ENCODE results near the gene CCT6A. TPM values are rescaled to one million over a fixed set of nuclear protein-coding genes. Genes with fewer than 3 reads are reported as not detected.
A peak's percentile ranks its signal among the peaks of the same experiment; 100 is the strongest.
"Not testable (repeated sequence)": the region's sequence is repeated elsewhere in the genome, so short reads cannot be mapped to it uniquely, and the experiment has no call there.

The CCT6A gene
- total RNA-seq (2014; rRNA removed; shearing (Covaris generic)), result 484 and 522 TPM in 2 replicates

- no peaks in the 10 kb centered on the region for H3K27me3 ChIP-seq
- peak; percentile 99 for DNase-seq
- H3K4me3 ChIP-seq, result peak within 1 kb of the TSS; percentile 86
- H3K9me3 ChIP-seq (replicated peaks), result no peaks in the 10 kb centered on the region
- peak within 1 kb of the TSS; percentile 77 for H3K27ac ChIP-seq
- peaks cover 43% of the 10 kb centered on the region for H3K36me3 ChIP-seq
- peaks cover 11% of the 10 kb centered on the region for H3K4me1 ChIP-seq
These were observed at the start of gene CCT6A, which contains the start of gene PSPH for GRCh38 chr7:56051339-56052191. Gene CCT6A (plus strand): TSS chr7:56051765. CDS start chr7:56051849, 84 bp downstream. Gene PSPH (minus strand): TSS chr7:56051444. CDS start chr7:56021212, 30,232 bp downstream.

- no peak overlapping the region for H3K4me3 ChIP-seq
- H3K4me1 ChIP-seq, result no peaks in the 10 kb centered on the region; the same call in 1 of the 2 replicates
These were observed 47.8 kb upstream of the CCT6A start for GRCh38 chr7:56003749-56004148.

GRCh38 chr7:56007167-56007652 is 44.4 kb upstream of the CCT6A start:
- Histone ChIP-seq H3K4me3 (no peak overlapping the region), H3K4me1 (peaks cover 3% of the 10 kb centered on the region; the same call in 1 of the 2 replicates), H3K27ac (no peak overlapping the region), H3K9me3 (replicated peaks) (no peaks in the 10 kb centered on the region), H3K27me3 (no peaks in the 10 kb centered on the region), H3K36me3 (peaks cover 10% of the 10 kb centered on the region)
- peak in 1 of 2 experiments; percentile 16 for DNase-seq

More at GRCh38 chr7:56003749-56004148, 47.8 kb upstream of the CCT6A start:
- H3K27ac ChIP-seq, result no peak overlapping the region
- no peaks in the 10 kb centered on the region for H3K36me3 ChIP-seq
- no peaks in the 10 kb centered on the region for H3K27me3 ChIP-seq
- H3K9me3 ChIP-seq (replicated peaks), result no peaks in the 10 kb centered on the region
- no peak for DNase-seq

GRCh38 chr7:56007891-56008290 is 43.7 kb upstream of the CCT6A start:
- H3K27ac ChIP-seq, result no peak overlapping the region
- H3K36me3 ChIP-seq, result peaks cover 12% of the 10 kb centered on the region
- no peaks in the 10 kb centered on the region for H3K27me3 ChIP-seq
- H3K4me3 ChIP-seq, result no peak overlapping the region
- H3K4me1 ChIP-seq, result peaks cover 3% of the 10 kb centered on the region; the same call in 1 of the 2 replicates
- no peaks in the 10 kb centered on the region for H3K9me3 ChIP-seq (replicated peaks)
- no peak for DNase-seq

GRCh38 chr7:56009695-56010094 is 41.9 kb upstream of the CCT6A start:
- DNase-seq, result peak; percentile 76 to 77
- Histone ChIP-seq H3K27ac (peak overlapping the region; percentile 43), H3K4me3 (no peak overlapping the region), H3K36me3 (peaks cover 20% of the 10 kb centered on the region), H3K27me3 (no peaks in the 10 kb centered on the region), H3K4me1 (peaks cover 3% of the 10 kb centered on the region; the same call in 1 of the 2 replicates), H3K9me3 (replicated peaks) (no peaks in the 10 kb centered on the region)

GRCh38 chr7:56017015-56017414 is 34.5 kb upstream of the CCT6A start:
- not testable (repeated sequence) for H3K9me3 ChIP-seq (replicated peaks); H3K4me3 ChIP-seq; H3K27ac ChIP-seq; DNase-seq; H3K4me1 ChIP-seq; H3K27me3 ChIP-seq
- peaks cover 45% of the 10 kb centered on the region for H3K36me3 ChIP-seq

GRCh38 chr7:56019501-56019900 is 32.1 kb upstream of the CCT6A start:
- Histone ChIP-seq H3K27ac (no peak overlapping the region), H3K27me3 (no peaks in the 10 kb centered on the region), H3K9me3 (replicated peaks) (no peaks in the 10 kb centered on the region), H3K4me1 (no peaks in the 10 kb centered on the region), H3K36me3 (peaks cover 44% of the 10 kb centered on the region), H3K4me3 (no peak overlapping the region)
- DNase-seq, result no peak

GRCh38 chr7:56023500-56023899 is 28.1 kb upstream of the CCT6A start:
- Histone ChIP-seq H3K36me3 (peaks cover 43% of the 10 kb centered on the region), H3K27me3 (no peaks in the 10 kb centered on the region), H3K4me1 (no peaks in the 10 kb centered on the region), H3K9me3 (replicated peaks) (no peaks in the 10 kb centered on the region), H3K27ac (no peak overlapping the region), H3K4me3 (no peak overlapping the region)
- no peak for DNase-seq

- Histone ChIP-seq H3K36me3 (peaks cover 39% of the 10 kb centered on the region), H3K4me3 (no peak overlapping the region), H3K9me3 (replicated peaks) (no peaks in the 10 kb centered on the region), H3K4me1 (no peaks in the 10 kb centered on the region), H3K27ac (no peak overlapping the region), H3K27me3 (no peaks in the 10 kb centered on the region)
- no peak for DNase-seq
These were observed 25.0 kb upstream of the CCT6A start for GRCh38 chr7:56026538-56026937.

GRCh38 chr7:56028942-56029630 is 22.5 kb upstream of the CCT6A start:
- no peaks in the 10 kb centered on the region for H3K9me3 ChIP-seq (replicated peaks)
- peaks cover 32% of the 10 kb centered on the region for H3K36me3 ChIP-seq
- DNase-seq, result peak in 1 of 2 experiments; percentile 16
- no peak overlapping the region for H3K4me3 ChIP-seq
- no peak overlapping the region for H3K27ac ChIP-seq
- H3K27me3 ChIP-seq, result no peaks in the 10 kb centered on the region
- no peaks in the 10 kb centered on the region for H3K4me1 ChIP-seq

GRCh38 chr7:56030340-56030739 is 21.2 kb upstream of the CCT6A start:
- DNase-seq, result no peak
- no peaks in the 10 kb centered on the region for H3K9me3 ChIP-seq (replicated peaks)

GRCh38 chr7:56031556-56031955 is 20.0 kb upstream of the CCT6A start:
- H3K4me3 ChIP-seq; DNase-seq; H3K9me3 ChIP-seq (replicated peaks); H3K27ac ChIP-seq; H3K4me1 ChIP-seq; H3K27me3 ChIP-seq: not testable (repeated sequence)
- peaks cover 24% of the 10 kb centered on the region for H3K36me3 ChIP-seq

More at GRCh38 chr7:56030340-56030739, 21.2 kb upstream of the CCT6A start:
- H3K4me3 ChIP-seq, result no peak overlapping the region
- peaks cover 29% of the 10 kb centered on the region for H3K36me3 ChIP-seq
- H3K27ac ChIP-seq, result no peak overlapping the region
- H3K27me3 ChIP-seq, result no peaks in the 10 kb centered on the region
- H3K4me1 ChIP-seq, result no peaks in the 10 kb centered on the region

- not testable (repeated sequence) for H3K4me1 ChIP-seq; H3K27me3 ChIP-seq; DNase-seq; H3K27ac ChIP-seq; H3K9me3 ChIP-seq (replicated peaks); H3K4me3 ChIP-seq
- H3K36me3 ChIP-seq, result peaks cover 17% of the 10 kb centered on the region
These were observed 19.0 kb upstream of the CCT6A start for GRCh38 chr7:56032578-56032977.

GRCh38 chr7:56033671-56034432 is 17.7 kb upstream of the CCT6A start:
- Histone ChIP-seq H3K27me3 (no peaks in the 10 kb centered on the region), H3K27ac (peak overlapping the region; percentile 57), H3K4me1 (no peaks in the 10 kb centered on the region), H3K4me3 (peak overlapping the region; percentile 61), H3K9me3 (replicated peaks) (no peaks in the 10 kb centered on the region), H3K36me3 (peaks cover 11% of the 10 kb centered on the region)
- peak; percentile 92 to 95 for DNase-seq

Measured in SJCRH30 (cell line).